IMR-90 (cell line): Measurements from ENCODE around the gene MND1. TPM values are rescaled to one million over a fixed set of nuclear protein-coding genes. Genes with fewer than 3 reads are reported as not detected.

Experiments used
- ATAC-seq: fragments of 200-7000 bp; cut with Tn5 transposase; 2 replicates; pipeline ENCODE4 v1.9.1; 2020; ENCODE audit warnings: low read depth, mild to moderate bottlenecking, moderate library complexity
- BruUV-seq: library from RNA; stranded (reverse); fragments of 400-500 nt; replicated peaks from 2 replicates; lab custom pipeline; 2021; lab: Mats Ljungman, UMichigan
- CTCF ChIA-PET: fragments of 300-600 bp; formaldehyde crosslinking; extraction: SDS; loops from one replicate; lab custom pipeline; 2021; ENCODE audit warnings: antibody characterized with exemption; lab: Yijun Ruan, JAX
- POLR2A ChIA-PET: fragments of 300-600 bp; sonication (Branson Sonifier 250); formaldehyde crosslinking; loops from one replicate; lab custom pipeline; 2022; ENCODE audit warnings: antibody characterized with exemption; ENCODE audit not compliant: unreplicated experiment; lab: Charles Lee
- DNase-seq: peaks from one replicate; pipeline ENCODE4 v3.0.0; 2013
- H2AFZ ChIP-seq: replicated peaks from 2 replicates; pipeline ENCODE3; 2013; ENCODE audit warnings: low read length, mild to moderate bottlenecking; ENCODE audit not compliant: poor library complexity
- H2AK5ac ChIP-seq: 2 replicates; pipeline ENCODE4 v1.6.1; 2013; ENCODE audit warnings: low read depth, low read length, inconsistent platforms
- H2AK9ac ChIP-seq: replicated peaks from 2 replicates; pipeline ENCODE3; 2013; ENCODE audit warnings: mild to moderate bottlenecking, low read depth, low read length, moderate library complexity; ENCODE audit not compliant: poor library complexity
- H2BK120ac ChIP-seq: 2 replicates; pipeline ENCODE4 v1.6.1; 2013; ENCODE audit warnings: low read depth, low read length, inconsistent platforms
- H2BK15ac ChIP-seq: 3 replicates; pipeline ENCODE4 v1.6.1; 2013; ENCODE audit warnings: low read depth, low read length, inconsistent platforms
- H2BK20ac ChIP-seq: 2 replicates; pipeline ENCODE4 v1.6.1; 2013; ENCODE audit warnings: low read depth, mild to moderate bottlenecking, inconsistent platforms, low read length, moderate library complexity
- H2BK5ac ChIP-seq: 2 replicates; pipeline ENCODE4 v1.6.1; 2013; ENCODE audit warnings: mild to moderate bottlenecking, low read depth, low read length, inconsistent platforms; ENCODE audit not compliant: poor library complexity, severe bottlenecking
- H3K14ac ChIP-seq: replicated peaks from 2 replicates; pipeline ENCODE4 v1.6.1; 2013; ENCODE audit warnings: low read depth, low read length, inconsistent platforms
- H3K18ac ChIP-seq: 2 replicates; pipeline ENCODE4 v1.6.1; 2013; ENCODE audit warnings: low read depth, low read length, control low read depth
- H3K23ac ChIP-seq: 2 replicates; pipeline ENCODE4 v1.6.1; 2013; ENCODE audit warnings: low read depth, low read length, inconsistent platforms
- H3K27ac ChIP-seq: 2 replicates; pipeline ENCODE4 v1.5.1; 2013; ENCODE audit warnings: mild to moderate bottlenecking, control low read depth, low read length; ENCODE audit not compliant: insufficient read depth
- H3K27me3 ChIP-seq: 2 replicates; pipeline ENCODE4 v1.6.1; 2013; ENCODE audit warnings: low read length; ENCODE audit not compliant: control insufficient read depth, insufficient read depth
- H3K36me3 ChIP-seq: 2 replicates; pipeline ENCODE4 v1.6.1; 2013; ENCODE audit warnings: low read length, mixed read lengths; ENCODE audit not compliant: control insufficient read depth, insufficient read depth
- H3K4ac ChIP-seq: 2 replicates; pipeline ENCODE4 v1.6.1; 2013; ENCODE audit warnings: low read depth, low read length, inconsistent platforms
- H3K4me1 ChIP-seq: 2 replicates; pipeline ENCODE4 v1.6.1; 2013; ENCODE audit warnings: low read length, mixed read lengths; ENCODE audit not compliant: control insufficient read depth, insufficient read depth
- H3K4me2 ChIP-seq: 2 replicates; pipeline ENCODE4 v1.6.1; 2013; ENCODE audit warnings: low read depth, mild to moderate bottlenecking, control low read depth, low read length, moderate library complexity
- H3K4me3 ChIP-seq: 2 replicates; pipeline ENCODE4 v1.5.1; 2013; ENCODE audit warnings: low read depth, mild to moderate bottlenecking, control low read depth, low read length, moderate library complexity; ENCODE audit not compliant: insufficient read depth
- H3K56ac ChIP-seq: 2 replicates; pipeline ENCODE4 v1.6.1; 2013; ENCODE audit warnings: low read length, inconsistent platforms; ENCODE audit not compliant: insufficient read depth; ENCODE audit errors: extremely low read depth
- H3K79me1 ChIP-seq, 2 experiments: 2 replicates each; pipeline ENCODE4 v1.6.1; 2013; ENCODE audit warnings: low read length in 2 of 2, inconsistent platforms in 1 of 2, low read depth in 1 of 2
- H3K9ac ChIP-seq: 2 replicates; pipeline ENCODE4 v1.6.1; 2013; ENCODE audit warnings: low read depth, low read length, control low read depth
- H3K9me1 ChIP-seq: 2 replicates; pipeline ENCODE4 v1.6.1; 2013; ENCODE audit warnings: low read length, inconsistent platforms; ENCODE audit not compliant: insufficient read depth
- H3K9me3 ChIP-seq: 2 replicates; pipeline ENCODE4 v1.6.1; 2013; ENCODE audit warnings: low read length; ENCODE audit not compliant: control insufficient read depth, insufficient read depth
- H4K20me1 ChIP-seq: 2 replicates; pipeline ENCODE4 v1.6.1; 2013; ENCODE audit warnings: low read length, inconsistent platforms; ENCODE audit not compliant: insufficient read depth
- H4K5ac ChIP-seq: 2 replicates; pipeline ENCODE4 v1.6.1; 2013; ENCODE audit warnings: mild to moderate bottlenecking, low read depth, low read length, control low read depth
- H4K8ac ChIP-seq, 2 experiments: 2 replicates each; pipeline ENCODE4 v1.6.1; 2013; ENCODE audit warnings: low read depth in 2 of 2, low read length in 2 of 2, control low read depth in 1 of 2, inconsistent platforms in 1 of 2
- H4K91ac ChIP-seq: 2 replicates; pipeline ENCODE4 v1.6.1; 2013; ENCODE audit warnings: low read depth, low read length, inconsistent platforms; ENCODE audit not compliant: insufficient read depth
- ELK1 ChIP-seq: fragments of 150-350 bp; IDR thresholded peaks from 2 replicates; pipeline ENCODE4 v1.6.1; 2016; ENCODE audit warnings: low read depth, mild to moderate bottlenecking, low read length, moderate library complexity, borderline replicate concordance
- MXI1 ChIP-seq: IDR thresholded peaks from 2 replicates; pipeline ENCODE4 v1.6.1; 2012; ENCODE audit warnings: low read depth, mild to moderate bottlenecking, low read length, moderate library complexity, borderline replicate concordance
- RFX5 ChIP-seq: IDR thresholded peaks from 2 replicates; pipeline ENCODE4 v1.8.0; 2012; ENCODE audit warnings: low read depth, mild to moderate bottlenecking, low read length, moderate library complexity
- WGBS, 2 experiments: methylation state at CpG; one replicate each; pipeline versions ENCODE4 v1.1.5 to v1.1.7; 2013; ENCODE audit warnings: missing lambda C conversion rate in 2 of 2; ENCODE audit not compliant: insufficient read length in 1 of 2; ENCODE audit errors: extremely low coverage in 2 of 2; 5-methylcytosine and 5-hydroxymethylcytosine counted together
- dilution Hi-C: fragments of 300-500 bp; cut with HindIII; formaldehyde crosslinking; loops from one replicate; pipeline ENCODE4 v1.14.3; 2018; ENCODE audit warnings: low sequenced_read_pairs; ENCODE audit not compliant: unreplicated experiment
- in situ Hi-C: fragments of 300-500 bp; cut with MboI; formaldehyde crosslinking; loops from 3 replicates; pipeline ENCODE4 v1.14.3; 2019; ENCODE audit warnings: low sequenced_read_pairs, inconsistent platforms, mixed read lengths
- intact Hi-C: fragments of 100-400 bp; cut with micrococcal nuclease; formaldehyde crosslinking; loops from 2 replicates; pipeline ENCODE4 v1.10.0; 2022
- polyA plus RNA-seq, 3 experiments: library from polyadenylated mRNA; depleted of rRNA; stranded (reverse); fragments of >200 nt; gene quantifications; 2 replicates each; pipeline ENCODE4 v1.2.3, GENCODE V29; 2012; ENCODE audit warnings: low replicate concordance in 1 of 3
- total RNA-seq: library from RNA; depleted of rRNA; stranded (reverse); fragments of >200 nt; gene quantifications from 2 replicates; pipeline ENCODE4 v1.2.3, GENCODE V29; 2012

MND1 gene
- total and polyA plus RNA-seq, 2 of the 4 experiments (the other 2 are of a cell fraction), result 0.36 to 3.5 TPM

GRCh38 chr4:153434190-153434589 lies 89.7 kb downstream of the MND1 start:
- in situ Hi-C loops (no loop called here), dilution Hi-C loops (no loop called here)
- TF ChIP-seq RFX5 (no peak), MXI1 (no peak), ELK1 (no peak)

More at GRCh38 chr4:153434190-153434589, 89.7 kb downstream of the MND1 start:
- Histone ChIP-seq H2AFZ (no peak overlapping the region), H3K18ac (no peak overlapping the region), H3K9me1 (no peaks in the 10 kb centered on the region), H3K9ac (no peak overlapping the region), H3K23ac (no peak overlapping the region), H3K9me3 (no peaks in the 10 kb centered on the region), H2BK120ac (no peak overlapping the region), H4K5ac (no peak overlapping the region), H3K4me2 (no peak overlapping the region), H3K4ac (no peak overlapping the region), H3K4me1 (no peaks in the 10 kb centered on the region), H3K56ac (no peak overlapping the region), H3K4me3 (no peak overlapping the region), H3K36me3 (no peaks in the 10 kb centered on the region), H2AK5ac (no peak overlapping the region), H3K14ac (no peak overlapping the region), H3K27me3 (no peaks in the 10 kb centered on the region), H2AK9ac (no peak overlapping the region), H4K91ac (no peak overlapping the region), H3K79me1 (no peaks in the 10 kb centered on the region), H3K27ac (no peak overlapping the region), H2BK20ac (no peak overlapping the region), H2BK5ac (no peak overlapping the region), H4K20me1 (no peaks in the 10 kb centered on the region), H4K8ac (no peak overlapping the region), H2BK15ac (no peak overlapping the region)
- ATAC-seq (no peak), DNase-seq (no peak)
- ChIA-PET POLR2A (no interaction called here), CTCF (interaction anchor here (0.6 kb wide), 2 partner anchors 41 to 61 kb away, joined by 3 read pairs; no protein-coding TSS in a partner anchor)
- intact Hi-C loops, result no loop called here
- WGBS, 2 experiments, result no CpG with 5 or more reads among the region's 2 CpGs
- no TSS peak for BruUV-seq
